ENCODE measurements around the gene MLANA. TPM values are rescaled to one million over a fixed set of nuclear protein-coding genes. Genes with fewer than 3 reads are reported as not detected.

MLANA gene
- total and polyA plus RNA-seq, 11 donors = not detected

- intact Hi-C loops (cut with DNase I) = no loop called here
- peaks cover 0 to 7% (median 0%) of the 10 kb centered on the region in 12 donors for H3K4me1 ChIP-seq
- 44 to 67% (median 60%) methylated on average over 3 to 6 of the region's 6 CpGs for WGBS, 4 donors
- no peaks in the 10 kb centered on the region for H3K9me3 ChIP-seq
- DNase-seq (peak in 1 of 5 donors; percentile 33), ATAC-seq (peak; percentile 25 to 68 (median 50))
- no peak overlapping the region for H3K4me3 ChIP-seq
- peak overlapping the region in 2 of 12 donors; percentile 3 to 43 for H3K27ac ChIP-seq
- peaks cover 0 to 25% (median 7%) of the 10 kb centered on the region in 9 donors for H3K36me3 ChIP-seq
- TF ChIP-seq CTCF (IDR thresholded peaks at IDR 0.05) (no peak), POLR2A (IDR thresholded peaks at IDR 0.05) (no peak)
- H3K27me3 ChIP-seq = no peaks in the 10 kb centered on the region
Observed at GRCh38 chr9:5895782-5896181, 5.1 kb downstream of the MLANA start.

- TF ChIP-seq CTCF (IDR thresholded peaks at IDR 0.05) = no peak
- no peak for TF ChIP-seq POLR2A (IDR thresholded peaks at IDR 0.05)
- Histone ChIP-seq H3K4me1 (peaks cover 0 to 7% (median 0%) of the 10 kb centered on the region in 12 donors), H3K27me3 (no peaks in the 10 kb centered on the region), H3K27ac (no peak overlapping the region), H3K4me3 (no peak overlapping the region), H3K36me3 (peaks cover 0 to 32% (median 7%) of the 10 kb centered on the region in 9 donors), H3K9me3 (no peaks in the 10 kb centered on the region)
- DNase-seq = no peak
- WGBS, 4 donors = 91 to 99% (median 96%) methylated on average over 4 of the region's 4 CpGs
- intact Hi-C loops (cut with DNase I) = no loop called here
- no peak for ATAC-seq
Observed at GRCh38 chr9:5896863-5897262, 6.2 kb downstream of the MLANA start.

- H3K4me3 ChIP-seq = no peak overlapping the region
- intact Hi-C loops (cut with DNase I) = no loop called here
Observed at GRCh38 chr9:5897851-5898250, 7.2 kb downstream of the MLANA start.

GRCh38 chr9:5899292-5899691, 8.6 kb downstream of the MLANA start:
- H3K4me1 ChIP-seq = peaks cover 0 to 7% (median 0%) of the 10 kb centered on the region in 12 donors
- H3K27ac ChIP-seq = no peak overlapping the region
- no peaks in the 10 kb centered on the region for H3K27me3 ChIP-seq
- DNase-seq (no peak), ATAC-seq (no peak)
- no peak for TF ChIP-seq POLR2A (IDR thresholded peaks at IDR 0.05)
- no peak for TF ChIP-seq CTCF (IDR thresholded peaks at IDR 0.05)
- intact Hi-C loops (cut with DNase I) = no loop called here
- WGBS, 4 donors = 74 to 86% (median 81%) methylated on average over 2 of the region's 2 CpGs
- peaks cover 0 to 47% (median 10%) of the 10 kb centered on the region in 9 donors for H3K36me3 ChIP-seq
- H3K4me3 ChIP-seq = no peak overlapping the region
- H3K9me3 ChIP-seq = no peaks in the 10 kb centered on the region

More at GRCh38 chr9:5897851-5898250, 7.2 kb downstream of the MLANA start:
- Histone ChIP-seq H3K27ac (no peak overlapping the region), H3K4me1 (peaks cover 0 to 7% (median 0%) of the 10 kb centered on the region in 12 donors), H3K9me3 (no peaks in the 10 kb centered on the region), H3K27me3 (no peaks in the 10 kb centered on the region), H3K36me3 (peaks cover 0 to 34% (median 7%) of the 10 kb centered on the region in 9 donors)
- ATAC-seq = no peak
- TF ChIP-seq POLR2A (IDR thresholded peaks at IDR 0.05) = no peak
- no peak for TF ChIP-seq CTCF (IDR thresholded peaks at IDR 0.05)
- WGBS, 4 donors = 86 to 96% (median 93%) methylated on average over 5 of the region's 5 CpGs
- no peak for DNase-seq

All from heart left ventricle (tissue), 16 donors.